CD4-positive, alpha-beta T cell treated with Interleukin-17A for 4 hours (primary cell): Measurements from ENCODE around the gene USP25.
"Not testable (repeated sequence)": the region's sequence is repeated elsewhere in the genome, so short reads cannot be mapped to it uniquely, and the experiment has no call there.

Experiments used
- DNase-seq: peaks from one replicate; pipeline ENCODE4 v3.0.0-alpha.2; 2020; ENCODE audit warnings: mixed read lengths

The USP25 gene

GRCh38 chr21:15732290-15732995, 2.7 kb downstream of the USP25 start:
- peak; percentile 17 for DNase-seq

GRCh38 chr21:15732996-15733329, 3.2 kb downstream of the USP25 start:
- DNase-seq, result no peak

- no peak for DNase-seq
These were observed 5.6 kb downstream of the USP25 start for GRCh38 chr21:15735409-15735808.

GRCh38 chr21:15735931-15736330, 6.1 kb downstream of the USP25 start:
- DNase-seq, result not testable (repeated sequence)

- DNase-seq, result not testable (repeated sequence)
These were observed 9.0 kb downstream of the USP25 start for GRCh38 chr21:15738779-15739178.

- no peak for DNase-seq
These were observed 10.6 kb downstream of the USP25 start for GRCh38 chr21:15740383-15740782.

GRCh38 chr21:15741510-15741909, 11.7 kb downstream of the USP25 start:
- DNase-seq, result no peak

GRCh38 chr21:15742052-15742670, 12.4 kb downstream of the USP25 start:
- DNase-seq, result no peak

GRCh38 chr21:15742694-15743093, 12.9 kb downstream of the USP25 start:
- DNase-seq, result no peak

GRCh38 chr21:15743593-15743992, 13.8 kb downstream of the USP25 start:
- DNase-seq, result no peak

GRCh38 chr21:15744926-15745325, 15.1 kb downstream of the USP25 start:
- no peak for DNase-seq

GRCh38 chr21:15748586-15748985, 18.8 kb downstream of the USP25 start:
- DNase-seq, result no peak

GRCh38 chr21:15749082-15749860, 19.5 kb downstream of the USP25 start:
- DNase-seq, result no peak

GRCh38 chr21:15749861-15750159, 20.0 kb downstream of the USP25 start:
- DNase-seq, result no peak

- DNase-seq, result no peak
These were observed 21.3 kb downstream of the USP25 start for GRCh38 chr21:15751037-15751436.

GRCh38 chr21:15751546-15751945, 21.8 kb downstream of the USP25 start:
- no peak for DNase-seq

GRCh38 chr21:15752763-15753407, 23.1 kb downstream of the USP25 start:
- no peak for DNase-seq

- no peak for DNase-seq
These were observed 24.0 kb downstream of the USP25 start for GRCh38 chr21:15753741-15754140.

- no peak for DNase-seq
These were observed 24.9 kb downstream of the USP25 start for GRCh38 chr21:15754640-15755039.

GRCh38 chr21:15755125-15755524, 25.3 kb downstream of the USP25 start:
- DNase-seq, result no peak

GRCh38 chr21:15759469-15759868, 29.7 kb downstream of the USP25 start:
- no peak for DNase-seq

GRCh38 chr21:15761507-15762100, 31.8 kb downstream of the USP25 start:
- no peak for DNase-seq

- no peak for DNase-seq
These were observed 33.6 kb downstream of the USP25 start for GRCh38 chr21:15763359-15763758.
